HG02678 (cell line): ENCODE measurements around the gene LIN28A.
A peak's percentile ranks its signal among the peaks of the same experiment; 100 is the strongest.

Source experiments
- ATAC-seq: cut with Tn5 transposase; IDR thresholded peaks from one replicate; pipeline ENCODE4 v1.9.1; 2021; ENCODE audit warnings: mild to moderate bottlenecking, moderate library complexity; ENCODE audit not compliant: unreplicated experiment

LIN28A gene

DNA sequence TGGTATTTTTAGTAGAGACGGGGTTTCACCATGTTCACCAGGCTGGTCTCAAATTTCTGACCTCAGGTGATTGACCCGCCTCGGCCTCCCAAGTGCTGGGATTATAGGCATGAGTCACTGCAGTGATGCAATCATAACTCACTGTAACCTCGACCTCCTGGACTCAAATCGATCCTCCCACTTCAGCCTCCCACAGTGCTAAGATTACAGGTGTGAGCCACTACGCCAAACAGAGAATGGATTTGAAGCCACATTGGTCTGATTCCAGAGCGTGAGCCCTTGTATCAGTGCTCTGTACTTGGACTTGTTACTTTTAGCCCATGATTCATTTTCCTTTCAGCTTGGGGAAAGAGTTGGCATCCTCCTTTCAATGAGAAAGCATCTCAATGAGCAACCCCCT lies 23.2 kb upstream of the LIN28A start:
- ATAC-seq = no peak

DNA sequence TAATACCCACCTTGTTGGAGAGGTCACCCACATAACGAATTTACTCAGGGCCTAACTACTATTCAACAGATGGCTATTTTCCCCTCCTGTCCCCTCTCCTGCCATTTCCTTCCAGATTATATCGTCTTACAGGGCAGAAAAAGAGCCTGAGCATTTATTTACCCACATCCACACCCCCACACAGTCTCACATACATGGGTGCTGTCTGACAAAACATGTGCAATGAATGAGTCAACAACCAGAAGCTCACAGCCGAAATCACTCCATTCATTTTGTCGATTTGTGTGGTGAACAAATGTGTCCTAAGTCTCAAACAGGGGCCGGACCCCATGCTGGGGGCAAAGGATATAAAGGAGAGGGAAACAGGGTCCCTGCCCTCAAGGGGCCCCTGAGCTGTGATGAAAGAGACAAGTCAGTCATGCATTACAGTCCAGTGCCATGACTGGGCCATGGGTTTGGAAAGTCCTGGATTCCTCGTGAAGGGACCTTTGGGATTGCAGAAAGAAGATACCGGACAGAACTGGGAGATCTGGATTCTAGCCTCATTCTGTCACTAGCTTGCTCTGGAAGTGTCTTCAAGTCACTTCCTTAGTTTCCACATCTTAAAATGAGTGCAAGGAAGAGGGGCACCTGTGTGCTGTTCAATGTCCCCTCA lies 21.7 kb upstream of the LIN28A start:
- ATAC-seq = no peak

- no peak for ATAC-seq
Observed at GRCh38 chr1:26389604-26390247, 20.9 kb upstream of the LIN28A start.

DNA sequence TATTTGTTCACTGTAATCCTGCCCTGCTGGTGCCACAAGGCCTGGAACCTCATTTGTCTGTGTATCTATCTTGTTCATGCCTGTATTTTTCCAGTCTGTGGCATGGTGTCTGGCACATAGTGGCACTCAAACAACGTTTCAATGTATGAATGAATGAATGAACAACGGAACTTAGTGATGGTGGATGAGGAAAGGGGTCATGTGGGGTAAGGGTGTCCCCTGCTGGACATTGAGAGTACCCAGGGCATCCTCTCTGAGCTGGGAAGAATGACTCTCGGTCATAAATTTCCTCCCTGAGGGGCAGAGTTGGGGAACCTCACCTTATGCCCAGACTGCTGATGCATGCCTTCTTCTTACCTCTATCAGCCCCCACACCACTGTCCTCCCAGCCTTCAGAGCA lies 19.2 kb upstream of the LIN28A start:
- no peak for ATAC-seq

DNA sequence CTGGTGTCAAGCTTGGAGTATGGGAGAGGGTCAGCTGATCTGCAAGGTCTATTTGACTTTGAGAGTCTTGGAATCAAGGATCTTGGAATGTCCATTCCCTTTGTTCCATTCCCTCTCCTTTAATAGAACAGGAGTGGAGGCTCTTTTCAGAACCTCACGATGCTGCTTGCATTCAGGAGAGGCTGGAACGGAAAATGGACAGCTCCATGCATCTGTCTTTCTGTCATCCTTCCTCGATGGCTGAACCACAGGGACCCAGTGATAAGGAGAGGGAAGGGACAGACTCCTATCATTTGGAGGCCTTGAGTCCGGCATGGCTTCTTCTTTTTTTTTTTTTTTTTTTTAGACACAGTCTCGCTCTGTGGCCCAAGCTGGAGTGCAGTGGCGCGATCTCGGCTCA lies 14.9 kb upstream of the LIN28A start:
- ATAC-seq = no peak

- no peak for ATAC-seq
Observed at GRCh38 chr1:26399034-26399433, 11.6 kb upstream of the LIN28A start.

DNA sequence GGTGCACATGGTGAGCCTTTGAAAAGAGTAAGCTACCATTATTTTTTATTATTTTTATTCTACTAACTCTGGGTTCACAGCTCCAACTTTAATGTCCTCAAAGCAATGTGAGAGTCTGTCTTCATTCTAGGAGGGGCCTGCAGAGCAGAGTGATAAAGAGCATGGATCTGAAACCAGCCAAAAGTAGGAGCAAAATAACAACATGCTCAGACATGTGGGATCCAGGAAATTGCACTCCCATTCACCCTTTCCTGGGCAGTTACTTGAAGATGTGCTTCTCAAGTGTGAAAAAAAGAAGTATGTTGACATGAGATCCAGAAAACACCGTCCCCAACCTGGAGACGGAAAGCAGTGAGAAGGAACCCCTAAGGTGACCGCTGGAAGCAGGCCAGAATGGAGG lies 8.7 kb upstream of the LIN28A start:
- no peak for ATAC-seq

GRCh38 chr1:26403656-26404055 lies 7.0 kb upstream of the LIN28A start:
- no peak for ATAC-seq

DNA sequence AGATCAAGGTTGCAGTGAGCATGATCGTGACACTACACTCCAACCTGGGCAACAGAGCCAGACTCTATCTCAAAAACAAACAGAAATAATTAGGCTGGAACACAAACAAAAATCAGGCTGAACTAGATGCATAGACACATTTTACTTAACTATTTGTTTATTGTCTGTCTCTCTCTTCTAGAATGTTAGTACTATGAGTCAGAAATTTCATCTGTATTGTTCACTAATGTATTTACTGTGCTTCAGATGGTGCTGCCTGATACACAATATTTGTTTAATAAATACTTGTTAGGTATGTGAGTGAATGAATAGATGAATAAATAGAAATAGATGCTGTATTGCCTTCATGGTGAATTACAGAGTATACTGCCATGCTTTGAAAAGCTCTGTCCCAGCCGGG lies 6.0 kb upstream of the LIN28A start:
- no peak for ATAC-seq

DNA sequence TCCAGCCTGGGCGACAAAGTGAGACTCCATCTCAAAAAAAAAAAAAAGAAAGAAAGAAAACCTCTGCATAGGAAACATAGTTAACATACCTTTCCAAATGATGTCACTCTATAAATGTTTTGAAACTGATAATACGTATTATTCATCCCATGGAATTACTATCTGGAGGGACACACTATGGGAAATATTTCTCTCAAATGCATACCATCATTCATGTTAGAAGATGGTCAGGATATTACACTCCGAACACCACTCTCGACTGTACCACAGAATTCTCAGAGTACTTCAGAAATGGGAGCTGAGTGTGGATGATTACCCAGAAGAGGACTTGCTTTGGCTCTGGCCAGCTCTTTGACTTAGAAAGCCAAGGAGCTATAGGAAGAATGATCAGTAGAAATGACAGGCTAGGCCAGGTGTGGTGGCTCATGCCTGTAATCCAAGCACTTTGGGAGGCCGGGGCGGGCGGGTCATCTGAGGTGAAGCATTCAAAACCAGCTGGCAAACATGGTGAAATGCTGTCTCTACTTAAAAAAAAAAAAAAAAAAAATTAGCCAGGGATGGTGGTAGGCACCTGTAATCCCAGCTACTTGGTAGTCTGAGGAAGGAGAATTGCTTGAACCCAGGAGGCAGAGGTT lies 5.2 kb upstream of the LIN28A start:
- no peak for ATAC-seq

GRCh38 chr1:26408604-26409003 lies 2.0 kb upstream of the LIN28A start:
- ATAC-seq = no peak

DNA sequence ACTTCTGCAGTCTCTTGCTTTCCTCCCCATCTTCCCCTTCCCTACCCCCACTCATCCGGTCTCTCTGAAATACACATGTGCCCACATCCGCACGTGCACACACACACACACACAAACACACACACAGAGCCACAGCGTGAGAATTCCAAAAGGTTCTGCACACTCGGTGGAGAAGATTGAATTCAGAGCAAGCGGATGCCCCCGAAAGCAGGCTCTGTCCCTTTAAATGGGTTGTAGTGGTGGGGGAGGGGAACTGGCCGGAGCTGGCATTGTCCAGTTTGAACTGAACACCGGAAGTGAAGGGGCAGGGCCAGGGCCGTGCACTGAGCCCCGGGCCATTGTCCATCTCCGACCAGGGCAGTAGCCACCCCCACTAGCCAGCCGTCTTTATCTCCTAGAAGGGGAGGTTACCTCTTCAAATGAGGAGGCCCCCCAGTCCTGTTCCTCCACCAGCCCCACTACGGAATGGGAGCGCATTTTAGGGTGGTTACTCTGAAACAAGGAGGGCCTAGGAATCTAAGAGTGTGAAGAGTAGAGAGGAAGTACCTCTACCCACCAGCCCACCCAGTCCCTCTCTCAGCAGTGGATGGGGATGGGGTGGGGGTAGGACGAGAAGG lies 1.3 kb upstream of the LIN28A start:
- ATAC-seq = no peak

GRCh38 chr1:26411624-26412074 lies 1.0 kb downstream of the LIN28A start:
- ATAC-seq = no peak

GRCh38 chr1:26412180-26412840 lies 1.7 kb downstream of the LIN28A start:
- ATAC-seq = no peak

GRCh38 chr1:26413031-26413430 lies 2.4 kb downstream of the LIN28A start:
- no peak for ATAC-seq

DNA sequence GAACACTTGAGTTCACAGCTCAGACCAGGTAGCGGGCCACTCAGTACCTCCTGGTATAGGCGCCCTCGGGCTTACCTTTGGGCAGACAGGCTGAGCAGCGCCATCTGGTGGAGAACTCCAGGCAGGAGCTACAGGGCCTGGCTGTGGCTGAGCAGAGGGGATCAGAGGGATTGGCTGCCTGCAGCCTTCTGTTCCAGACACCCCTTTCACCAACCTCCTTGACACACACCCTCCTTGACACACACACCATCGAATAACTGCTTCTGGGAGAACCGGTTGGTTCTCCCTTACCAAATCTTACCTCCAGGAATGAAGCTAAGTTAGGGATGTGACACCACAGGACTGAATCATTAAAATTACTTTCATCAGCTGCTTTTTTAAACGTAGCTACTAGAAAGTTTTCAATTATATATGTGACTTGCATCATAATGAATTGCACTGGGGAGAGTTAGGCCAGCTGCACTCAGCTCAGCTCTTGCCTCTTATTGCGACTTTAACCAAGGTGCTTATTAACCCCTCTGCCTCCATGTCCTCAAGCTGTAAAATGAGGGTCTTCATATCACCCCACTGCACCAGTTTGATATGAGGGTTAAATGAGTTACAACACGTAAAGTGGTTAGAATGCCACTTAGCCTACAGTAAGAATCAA lies 6.6 kb downstream of the LIN28A start:
- no peak for ATAC-seq

DNA sequence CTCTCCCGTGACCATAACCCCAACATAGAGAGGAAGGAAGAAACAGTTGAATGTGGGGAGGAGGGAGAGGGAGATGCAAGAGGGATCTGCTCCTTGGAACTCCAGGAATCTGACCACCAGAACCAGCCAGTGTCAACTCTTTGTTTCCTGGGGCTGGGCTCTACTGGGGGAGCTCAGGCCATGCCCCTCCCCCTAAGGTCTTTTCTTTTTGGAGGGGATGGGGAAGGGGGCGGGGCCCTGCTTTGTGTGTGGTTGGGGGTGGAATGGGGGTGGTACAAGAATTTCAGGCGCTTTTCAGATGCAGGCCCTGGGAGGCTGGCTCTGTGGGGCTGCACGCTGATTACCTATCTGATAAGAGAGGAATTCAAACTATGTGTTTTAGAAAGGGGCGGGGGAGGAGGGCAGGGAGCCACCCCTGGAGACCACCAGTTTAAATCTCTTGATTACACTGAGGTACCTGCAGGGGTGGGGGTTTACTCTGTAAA lies 8.3 kb downstream of the LIN28A start:
- no peak for ATAC-seq

DNA sequence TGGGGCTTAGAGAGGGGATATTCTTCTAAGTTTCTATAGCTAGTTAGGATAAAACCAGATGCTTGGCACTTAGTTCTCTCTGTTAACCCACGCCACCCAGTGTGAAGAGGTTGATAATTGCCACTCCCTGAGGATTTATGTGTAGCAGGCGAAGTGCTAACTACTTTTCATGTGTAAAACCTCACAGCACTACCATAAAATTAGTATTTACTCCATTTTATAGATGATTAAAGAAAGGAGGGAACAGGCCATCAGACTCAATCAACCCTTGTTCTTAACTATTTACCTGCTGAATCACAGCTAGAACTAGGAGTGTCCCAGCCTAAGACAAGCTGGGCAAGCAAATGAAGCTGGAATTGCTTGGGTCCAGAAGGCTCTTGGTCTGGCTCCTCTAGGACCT lies 8.9 kb downstream of the LIN28A start:
- no peak for ATAC-seq

DNA sequence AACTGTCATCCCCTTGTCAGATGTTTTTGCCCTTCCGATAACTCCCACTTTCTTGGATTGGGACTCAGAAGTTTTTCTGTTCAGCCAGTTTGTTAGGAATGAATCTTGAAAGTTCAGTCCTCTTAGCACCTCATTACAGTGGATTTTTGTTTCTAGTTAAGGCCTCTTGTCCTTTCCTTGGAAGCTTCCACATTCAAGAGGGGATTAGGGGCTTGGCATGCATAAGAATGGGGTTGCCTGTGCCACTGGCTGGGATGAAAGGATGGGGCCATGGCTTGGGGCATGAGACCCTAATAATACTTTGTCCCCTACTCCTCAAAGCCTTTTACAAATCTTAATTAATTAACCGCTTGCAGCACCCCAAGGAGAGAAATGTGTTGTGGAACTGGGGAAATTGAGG lies 19.1 kb downstream of the LIN28A start:
- no peak for ATAC-seq

- peak; percentile 97 for ATAC-seq
Observed at GRCh38 chr1:26431979-26432695, 21.5 kb downstream of the LIN28A start, which contains the start of gene DHDDS. Gene DHDDS (plus strand): TSS chr1:26432321. CDS start chr1:26432946, 625 bp downstream.
